ENCODE results near the gene SLC15A3.
A peak's percentile ranks its signal among the peaks of the same experiment; 100 is the strongest.
"Not testable (repeated sequence)": the region's sequence is repeated elsewhere in the genome, so short reads cannot be mapped to it uniquely, and the experiment has no call there.

Gene SLC15A3

GRCh38 chr11:60974316-60974715 is 22.3 kb upstream of the SLC15A3 start:
- not testable (repeated sequence) for DNase-seq

GRCh38 chr11:60973699-60974098 is 21.7 kb upstream of the SLC15A3 start:
- no peak for DNase-seq

GRCh38 chr11:60972182-60973030 is 20.4 kb upstream of the SLC15A3 start:
- DNase-seq = no peak

GRCh38 chr11:60971520-60971919 is 19.5 kb upstream of the SLC15A3 start, which contains the start of gene CD6:
Gene CD6 (plus strand): TSS chr11:60971680. CDS start chr11:60971866, 186 bp downstream.
- no peak for DNase-seq

- no peak for DNase-seq
These were observed 18.9 kb upstream of the SLC15A3 start for GRCh38 chr11:60970890-60971289.

- DNase-seq = peak; percentile 35
These were observed 18.4 kb upstream of the SLC15A3 start for GRCh38 chr11:60970369-60970774.

GRCh38 chr11:60968223-60968622 is 16.2 kb upstream of the SLC15A3 start:
- DNase-seq = no peak

GRCh38 chr11:60966890-60967289 is 14.9 kb upstream of the SLC15A3 start:
- DNase-seq = no peak

- no peak for DNase-seq
These were observed 12.8 kb upstream of the SLC15A3 start for GRCh38 chr11:60964801-60965200.

- no peak for DNase-seq
These were observed 8.4 kb upstream of the SLC15A3 start for GRCh38 chr11:60960405-60960804.

- DNase-seq = no peak
These were observed 7.5 kb upstream of the SLC15A3 start for GRCh38 chr11:60959431-60959830.

GRCh38 chr11:60957188-60957587 is 5.2 kb upstream of the SLC15A3 start:
- DNase-seq = no peak

- DNase-seq = no peak
These were observed 3.6 kb upstream of the SLC15A3 start for GRCh38 chr11:60955571-60955970.

GRCh38 chr11:60954421-60954820 is 2.4 kb upstream of the SLC15A3 start:
- DNase-seq = no peak

GRCh38 chr11:60953781-60954180 is 1.8 kb upstream of the SLC15A3 start:
- DNase-seq = no peak

GRCh38 chr11:60952742-60953170 is 780 bp upstream of the SLC15A3 start:
- DNase-seq = no peak

GRCh38 chr11:60951606-60951903 is 421 bp downstream of the SLC15A3 start:
- no peak for DNase-seq

GRCh38 chr11:60950933-60951605 is 907 bp downstream of the SLC15A3 start:
- DNase-seq = no peak

- DNase-seq = no peak
These were observed 2.0 kb downstream of the SLC15A3 start for GRCh38 chr11:60950024-60950423.

GRCh38 chr11:60948250-60948649 is 3.7 kb downstream of the SLC15A3 start:
- no peak for DNase-seq

- DNase-seq = no peak
These were observed 4.3 kb downstream of the SLC15A3 start for GRCh38 chr11:60947700-60948099.

GRCh38 chr11:60946601-60947264 is 5.2 kb downstream of the SLC15A3 start:
- DNase-seq = no peak

- DNase-seq = no peak
These were observed 6.7 kb downstream of the SLC15A3 start for GRCh38 chr11:60945295-60945667.

All from COR-L47 (cell line).